HPDE6-E6E7 (cell line): ENCODE results near the gene SLC37A3.

Source experiments
- DNase-seq: peaks from one replicate; pipeline ENCODE4 v3.0.0; 2011; ENCODE audit warnings: missing footprints; ENCODE audit errors: extremely low spot score

SLC37A3 gene

GRCh38 chr7:140400381-140400780 is 2.1 kb upstream of the SLC37A3 start:
- no peak for DNase-seq

GRCh38 chr7:140398821-140399220 is 491 bp upstream of the SLC37A3 start:
- no peak for DNase-seq

GRCh38 chr7:140393756-140394306 is 4.5 kb downstream of the SLC37A3 start:
- DNase-seq: no peak

GRCh38 chr7:140391634-140392033 is 6.7 kb downstream of the SLC37A3 start:
- DNase-seq: no peak

GRCh38 chr7:140390466-140391190 is 7.7 kb downstream of the SLC37A3 start:
- no peak for DNase-seq

- no peak for DNase-seq
Measured at GRCh38 chr7:140390034-140390433, 8.3 kb downstream of the SLC37A3 start.

- no peak for DNase-seq
Measured at GRCh38 chr7:140389445-140389844, 8.9 kb downstream of the SLC37A3 start.

GRCh38 chr7:140384894-140385545 is 13.3 kb downstream of the SLC37A3 start:
- no peak for DNase-seq

GRCh38 chr7:140383954-140384713 is 14.2 kb downstream of the SLC37A3 start:
- no peak for DNase-seq

- DNase-seq: no peak
Measured at GRCh38 chr7:140375892-140376730, 22.2 kb downstream of the SLC37A3 start.

- DNase-seq: no peak
Measured at GRCh38 chr7:140375323-140375722, 23.0 kb downstream of the SLC37A3 start.

GRCh38 chr7:140369294-140369693 is 29.0 kb downstream of the SLC37A3 start:
- no peak for DNase-seq

GRCh38 chr7:140367528-140367927 is 30.8 kb downstream of the SLC37A3 start:
- DNase-seq: no peak

GRCh38 chr7:140364819-140365218 is 33.5 kb downstream of the SLC37A3 start:
- DNase-seq: peak; percentile 41

GRCh38 chr7:140360697-140361229 is 37.6 kb downstream of the SLC37A3 start:
- DNase-seq: no peak

GRCh38 chr7:140358412-140359051 is 39.8 kb downstream of the SLC37A3 start:
- DNase-seq: no peak

GRCh38 chr7:140358024-140358411 is 40.3 kb downstream of the SLC37A3 start:
- no peak for DNase-seq

- no peak for DNase-seq
Measured at GRCh38 chr7:140350056-140350455, 48.3 kb downstream of the SLC37A3 start.

- no peak for DNase-seq
Measured at GRCh38 chr7:140349144-140349771, 49.1 kb downstream of the SLC37A3 start.

GRCh38 chr7:140348161-140348849 is 50.0 kb downstream of the SLC37A3 start:
- DNase-seq: no peak
